Measurements from ENCODE around the gene GASK1B.

The GASK1B gene

GRCh38 chr4:158186815-158187214 is 14.0 kb upstream of the GASK1B start:
- no peak for DNase-seq (ENCODE audit: low spot score)

- DNase-seq (ENCODE audit: low spot score) = no peak
Measured at GRCh38 chr4:158182736-158183135, 9.9 kb upstream of the GASK1B start.

DNA sequence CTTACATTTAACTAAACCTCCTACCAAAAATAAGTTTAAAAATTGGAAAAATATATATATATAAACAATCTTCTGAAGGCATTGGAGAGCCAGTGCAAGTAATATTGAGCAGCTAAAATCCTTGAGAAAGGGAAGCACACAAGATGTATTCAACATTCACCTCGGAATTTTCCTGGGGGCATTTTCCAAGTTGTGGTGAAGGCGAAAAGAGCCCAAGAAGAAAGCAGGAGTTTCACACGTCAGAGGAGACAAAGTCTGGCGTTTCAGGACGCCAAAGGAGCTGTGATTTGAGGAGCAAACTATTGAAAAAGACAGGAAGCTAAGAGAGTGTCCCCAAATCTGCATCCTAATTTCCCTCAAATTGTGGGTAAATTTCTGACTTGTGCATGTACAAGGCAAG is 9.1 kb upstream of the GASK1B start:
- no peak for DNase-seq (ENCODE audit: low spot score)

GRCh38 chr4:158179465-158179864 is 6.6 kb upstream of the GASK1B start:
- no peak for DNase-seq (ENCODE audit: low spot score)

DNA sequence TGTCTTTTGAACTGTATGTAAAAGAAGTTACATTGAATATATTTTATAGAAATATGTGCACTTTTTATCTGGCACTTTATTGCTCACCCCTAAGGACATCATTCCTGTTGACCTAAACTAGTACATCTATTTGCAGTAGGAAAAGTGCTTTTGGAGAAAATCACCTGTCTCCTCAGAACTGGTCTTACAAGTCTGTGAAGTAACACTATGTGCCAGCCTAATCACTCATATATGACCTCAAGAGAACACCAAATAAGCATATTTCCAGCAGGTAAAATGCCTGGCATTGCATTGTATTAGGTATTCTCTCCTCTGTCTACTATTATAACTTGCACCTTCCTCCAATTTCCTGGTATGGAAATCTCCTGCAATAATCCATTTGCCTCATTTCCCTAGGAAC is 4.0 kb upstream of the GASK1B start:
- no peak for DNase-seq (ENCODE audit: low spot score)

DNA sequence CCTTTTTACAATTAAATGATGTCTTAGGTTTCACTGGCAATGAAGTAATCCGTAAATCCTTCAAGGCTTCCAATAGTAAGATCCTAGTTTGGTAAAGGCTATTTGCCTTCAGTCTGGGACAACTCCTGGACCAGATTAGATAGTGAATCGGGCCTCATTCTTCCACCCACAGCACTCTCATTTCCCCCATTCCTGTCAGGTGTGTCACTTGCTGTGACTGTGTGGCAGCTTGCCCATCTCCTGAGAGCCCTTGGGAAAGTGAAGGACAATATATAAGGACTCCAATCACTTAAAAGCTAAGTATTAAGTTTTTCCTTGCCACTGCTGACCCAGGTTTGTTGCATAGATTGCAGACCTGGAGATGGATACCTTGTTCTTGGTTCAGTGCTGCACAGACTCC is 3.3 kb upstream of the GASK1B start:
- no peak for DNase-seq (ENCODE audit: low spot score)

- peak; percentile 67 for DNase-seq (ENCODE audit: low spot score)
Measured at GRCh38 chr4:158170691-158171561, 1.9 kb downstream of the GASK1B start.

DNA sequence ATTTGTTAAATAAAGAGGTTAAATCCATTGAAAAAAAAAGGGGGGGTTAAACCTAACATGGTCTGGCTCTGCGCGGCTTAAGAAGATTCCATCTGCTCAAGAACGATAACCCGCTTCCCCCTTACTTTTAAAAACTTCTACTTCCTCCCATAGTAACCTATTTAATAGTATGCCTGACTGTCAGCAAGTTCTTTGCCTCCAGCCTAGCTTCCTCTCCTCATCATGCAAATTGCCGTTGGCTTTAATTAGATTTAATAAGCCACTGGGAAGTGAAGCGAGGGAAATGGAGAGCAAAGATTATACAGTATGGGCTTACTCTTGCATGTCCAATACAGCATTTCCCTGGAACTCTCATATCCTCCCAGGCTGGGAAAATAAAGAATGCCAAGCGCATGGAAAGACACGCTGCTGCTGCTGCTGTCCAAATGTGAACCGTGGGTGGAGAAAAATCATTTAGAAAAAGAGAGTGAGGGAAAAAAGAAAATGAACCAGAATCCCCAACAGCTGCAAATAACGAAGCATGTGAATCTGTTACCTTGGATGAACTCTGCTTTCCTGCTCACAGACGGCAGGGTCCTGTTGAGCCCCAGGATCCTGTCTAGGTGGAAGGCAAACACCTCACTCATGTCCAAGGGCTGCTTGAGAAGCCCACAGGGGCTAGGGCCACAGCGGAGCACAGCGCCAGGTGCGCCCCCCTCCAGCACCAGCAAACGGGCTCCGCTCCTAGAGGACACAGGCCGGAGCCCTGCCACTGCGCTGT is 2.7 kb downstream of the GASK1B start:
- DNase-seq (ENCODE audit: low spot score) = peak; percentile 47

DNA sequence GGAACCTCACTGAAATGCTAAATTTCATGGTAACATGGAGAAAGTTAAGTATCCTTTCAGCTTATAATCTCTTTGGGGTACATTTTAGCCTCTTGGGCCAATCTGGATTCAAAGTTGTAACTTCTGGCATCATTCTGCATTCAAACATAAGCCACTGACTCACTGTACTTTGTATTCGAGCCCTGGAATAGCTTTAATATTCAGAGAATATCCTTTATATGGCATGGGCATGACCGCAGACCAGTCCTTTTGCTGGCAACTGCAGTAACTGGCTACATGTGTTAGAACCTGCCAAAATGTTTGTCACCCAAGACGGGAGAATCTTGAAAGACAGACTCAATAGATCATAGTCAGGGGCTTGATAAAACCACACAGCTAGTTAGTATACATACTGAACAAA is 3.3 kb downstream of the GASK1B start:
- no peak for DNase-seq (ENCODE audit: low spot score)

- no peak for DNase-seq (ENCODE audit: low spot score)
Measured at GRCh38 chr4:158168606-158169005, 4.2 kb downstream of the GASK1B start.

- no peak for DNase-seq (ENCODE audit: low spot score)
Measured at GRCh38 chr4:158166701-158167100, 6.1 kb downstream of the GASK1B start.

- DNase-seq (ENCODE audit: low spot score) = no peak
Measured at GRCh38 chr4:158164768-158165213, 8.0 kb downstream of the GASK1B start.

- DNase-seq (ENCODE audit: low spot score) = no peak
Measured at GRCh38 chr4:158163941-158164767, 8.7 kb downstream of the GASK1B start.

DNA sequence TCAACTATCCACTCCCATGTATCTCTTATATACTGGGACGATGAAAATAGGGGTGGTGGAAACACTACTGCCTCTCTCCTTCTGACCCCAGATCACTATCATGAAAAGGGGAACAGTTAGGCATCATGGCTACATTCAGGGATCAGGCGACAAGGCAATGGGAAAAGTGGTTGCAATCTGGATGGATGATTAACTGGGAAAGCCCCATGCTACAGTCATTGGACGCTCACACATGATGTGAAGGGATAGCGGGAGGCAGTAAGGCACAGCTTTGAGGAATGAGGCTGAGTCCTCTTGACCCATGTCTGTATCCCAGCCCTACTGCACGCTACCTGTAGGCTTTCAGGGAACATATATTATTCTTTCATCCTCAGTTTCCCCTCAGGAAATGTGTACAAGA is 10.2 kb downstream of the GASK1B start:
- peak; percentile 58 for DNase-seq (ENCODE audit: low spot score)

GRCh38 chr4:158161551-158162354 is 11.1 kb downstream of the GASK1B start:
- peak; percentile 91 for DNase-seq (ENCODE audit: low spot score)

- DNase-seq (ENCODE audit: low spot score) = no peak
Measured at GRCh38 chr4:158159718-158160094, 13.1 kb downstream of the GASK1B start.

DNA sequence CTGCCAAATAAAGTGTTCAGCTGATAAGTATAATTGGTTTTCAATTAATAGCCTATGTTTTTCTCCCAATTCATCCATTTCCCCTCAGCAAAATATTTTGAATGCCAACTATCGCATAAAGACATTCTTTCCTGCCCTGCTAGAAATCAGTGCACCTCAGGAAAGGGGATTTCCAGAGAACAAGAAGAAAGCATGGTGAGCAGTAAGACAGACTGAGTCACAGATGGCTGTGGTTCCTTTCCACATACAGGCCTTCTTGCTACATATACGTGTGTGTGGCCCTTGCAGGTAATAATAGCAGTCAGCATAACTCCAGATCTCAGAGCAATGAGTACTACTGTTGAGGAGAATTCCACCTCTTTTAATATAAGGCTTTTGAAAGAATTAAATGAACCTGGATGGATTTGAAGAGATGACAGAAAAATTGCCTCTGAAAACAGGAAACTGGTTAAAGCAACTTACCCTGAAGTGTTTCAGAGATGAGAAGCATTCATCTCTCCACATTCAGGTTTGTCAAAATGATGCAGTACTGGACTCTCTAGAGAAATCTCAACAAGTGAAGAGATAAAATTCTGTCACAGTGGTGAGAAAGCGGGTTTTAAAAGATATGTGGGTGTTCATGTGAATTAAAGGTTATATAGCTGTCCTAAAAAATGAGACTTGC is 13.6 kb downstream of the GASK1B start:
- DNase-seq (ENCODE audit: low spot score) = no peak

GRCh38 chr4:158157412-158157811 is 15.4 kb downstream of the GASK1B start:
- DNase-seq (ENCODE audit: low spot score) = no peak

DNA sequence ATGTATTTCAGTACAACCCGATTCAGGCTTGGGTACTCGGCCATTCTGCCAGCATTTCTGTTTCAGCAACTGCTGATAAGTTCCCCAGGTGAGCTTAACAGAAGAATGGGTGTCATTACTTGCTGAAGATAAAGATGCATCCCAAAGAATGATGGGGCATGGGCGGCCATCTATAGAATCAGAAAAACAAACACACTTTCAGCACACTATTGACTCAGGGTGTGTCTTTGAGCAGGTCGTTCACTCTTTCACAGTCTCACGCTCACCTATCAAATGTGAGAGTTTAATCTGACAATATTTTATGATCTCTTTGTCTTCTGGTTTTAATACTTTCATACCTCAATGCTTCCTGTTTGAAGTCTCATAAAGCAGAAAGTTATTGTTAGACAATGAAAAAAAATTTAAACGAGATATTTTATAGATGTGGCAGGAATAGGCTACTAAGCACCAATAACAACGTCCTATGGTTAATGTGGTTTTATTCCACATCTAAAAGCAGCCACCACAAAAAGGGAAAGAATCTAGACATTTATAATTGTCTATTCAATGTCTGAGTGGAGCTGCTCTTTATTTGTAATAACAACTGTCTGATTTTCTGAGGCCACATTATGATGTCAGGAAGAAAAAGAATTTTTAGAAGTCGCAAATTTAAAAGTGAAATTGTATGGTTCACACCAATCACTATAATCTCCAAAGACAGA is 17.0 kb downstream of the GASK1B start:
- no peak for DNase-seq (ENCODE audit: low spot score)

DNA sequence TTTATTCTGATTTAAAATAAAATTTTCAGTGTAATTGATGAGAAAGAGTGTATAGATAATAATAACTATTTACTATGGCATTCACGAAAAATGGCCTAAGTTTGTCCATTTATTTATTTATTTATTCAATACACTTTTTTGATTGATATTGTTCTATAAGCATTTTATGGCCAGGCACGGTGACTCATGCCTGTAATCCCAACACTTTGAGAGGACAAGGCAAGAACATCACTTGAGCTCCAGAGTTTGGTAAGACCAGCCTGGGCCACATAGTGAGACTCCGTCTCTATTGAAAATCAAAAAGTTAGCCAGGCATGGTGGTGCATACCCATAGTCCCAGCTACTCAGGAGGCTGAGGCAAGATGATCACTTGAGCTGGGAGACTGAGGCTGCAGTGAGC is 25.7 kb downstream of the GASK1B start:
- no peak for DNase-seq (ENCODE audit: low spot score)

Measured in cerebellar cortex (tissue), 1 donor.